ENCODE results near the gene ECM2.

ECM2 gene

DNA sequence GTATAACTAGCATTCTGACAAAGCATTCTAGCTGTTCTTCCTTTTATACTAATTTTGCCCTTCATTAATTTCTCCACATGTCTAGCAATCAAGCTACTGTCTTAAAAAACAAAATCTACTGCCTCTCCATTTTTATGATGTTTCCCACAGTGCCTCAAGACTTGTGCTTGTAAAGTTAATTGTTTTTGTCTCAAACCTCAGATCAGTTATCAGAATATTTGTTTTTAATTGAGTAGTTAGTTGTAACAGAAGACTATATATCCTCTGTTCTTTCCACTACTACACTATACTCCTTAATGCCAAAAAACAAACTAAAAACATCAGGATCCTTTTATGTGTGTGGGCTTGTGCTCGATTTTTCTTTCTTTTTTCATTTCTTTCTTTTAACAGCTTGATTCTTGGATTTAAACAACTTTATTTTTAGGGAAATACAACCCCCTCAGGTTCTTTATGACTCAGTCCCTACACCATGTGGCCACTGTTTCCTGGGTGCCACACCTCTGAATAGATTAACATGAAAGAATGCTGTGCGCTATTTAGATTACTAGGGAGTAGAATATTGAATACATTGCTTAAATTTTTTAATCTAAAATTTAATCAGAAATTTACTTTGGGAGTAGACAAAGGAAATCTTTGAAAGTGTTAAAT is 54.7 kb downstream of the ECM2 start:
- Histone ChIP-seq H3K9ac (ENCODE audit: low read length) (no peak overlapping the region), H3K27me3 (ENCODE audit: insufficient read depth, low read length) (no peaks in the 10 kb centered on the region), H3K4me2 (ENCODE audit: low read length) (no peak overlapping the region), H3K79me2 (ENCODE audit: insufficient read depth, low read length) (no peaks in the 10 kb centered on the region), H3K9me3 (ENCODE audit: low read length) (no peaks in the 10 kb centered on the region), H3K36me3 (ENCODE audit: insufficient read depth, low read length) (no peaks in the 10 kb centered on the region; the same call in 1 of the 2 replicates), H4K20me1 (ENCODE audit: insufficient read depth, low read length) (no peaks in the 10 kb centered on the region), H3K27ac (ENCODE audit: low read depth, low read length, poor library complexity, severe bottlenecking) (no peak overlapping the region), H3K9me2 (ENCODE audit: low read depth, low read length) (no peaks in the 10 kb centered on the region), H3K4me3 (ENCODE audit: low read depth, low read length, poor library complexity, severe bottlenecking) (no peak overlapping the region), H3K4me1 (ENCODE audit: insufficient read depth, low read length, severe bottlenecking) (no peaks in the 10 kb centered on the region), H3F3A (ENCODE audit: insufficient read depth, low read length) (no peaks in the 10 kb centered on the region), H2AFZ (ENCODE audit: low read length) (no peak overlapping the region)
- TF ChIP-seq EZH2 (IDR thresholded peaks at IDR 0.05; ENCODE audit: borderline replicate concordance, low read length), result no peak
- TF ChIP-seq, protein P1, sequence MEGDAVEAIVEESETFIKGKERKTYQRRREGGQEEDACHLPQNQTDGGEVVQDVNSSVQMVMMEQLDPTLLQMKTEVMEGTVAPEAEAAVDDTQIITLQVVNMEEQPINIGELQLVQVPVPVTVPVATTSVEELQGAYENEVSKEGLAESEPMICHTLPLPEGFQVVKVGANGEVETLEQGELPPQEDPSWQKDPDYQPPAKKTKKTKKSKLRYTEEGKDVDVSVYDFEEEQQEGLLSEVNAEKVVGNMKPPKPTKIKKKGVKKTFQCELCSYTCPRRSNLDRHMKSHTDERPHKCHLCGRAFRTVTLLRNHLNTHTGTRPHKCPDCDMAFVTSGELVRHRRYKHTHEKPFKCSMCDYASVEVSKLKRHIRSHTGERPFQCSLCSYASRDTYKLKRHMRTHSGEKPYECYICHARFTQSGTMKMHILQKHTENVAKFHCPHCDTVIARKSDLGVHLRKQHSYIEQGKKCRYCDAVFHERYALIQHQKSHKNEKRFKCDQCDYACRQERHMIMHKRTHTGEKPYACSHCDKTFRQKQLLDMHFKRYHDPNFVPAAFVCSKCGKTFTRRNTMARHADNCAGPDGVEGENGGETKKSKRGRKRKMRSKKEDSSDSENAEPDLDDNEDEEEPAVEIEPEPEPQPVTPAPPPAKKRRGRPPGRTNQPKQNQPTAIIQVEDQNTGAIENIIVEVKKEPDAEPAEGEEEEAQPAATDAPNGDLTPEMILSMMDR (IDR thresholded peaks at IDR 0.05; ENCODE audit: low read length), result no peak

DNA sequence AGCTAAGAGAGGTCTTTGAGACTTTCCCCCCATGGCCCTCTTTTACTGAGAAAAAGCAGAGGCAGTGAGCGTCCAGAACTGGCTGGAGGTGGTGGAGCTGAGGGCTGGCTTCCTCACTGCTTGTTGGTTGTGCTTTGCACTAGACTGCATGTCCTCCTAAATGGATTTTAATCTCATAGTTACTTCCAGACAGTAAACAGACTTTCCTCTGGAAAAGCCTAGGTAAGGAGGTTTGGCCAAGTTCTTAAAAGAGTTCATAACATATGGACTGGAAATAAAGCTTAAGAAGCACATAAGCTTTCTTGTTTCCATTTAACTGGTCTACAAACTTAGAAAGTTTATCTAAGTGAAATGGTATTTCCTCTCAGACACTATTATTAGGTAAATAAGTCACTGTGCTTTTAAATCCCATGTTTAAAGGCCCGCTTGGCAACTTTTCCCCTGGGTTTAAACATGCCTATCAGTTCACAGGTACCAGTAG is 55.5 kb downstream of the ECM2 start:
- H2AFZ ChIP-seq (ENCODE audit: low read length), result no peak overlapping the region

GRCh38 chr9:92479346-92479745 is 56.4 kb downstream of the ECM2 start:
- Histone ChIP-seq H3K27me3 (ENCODE audit: insufficient read depth, low read length) (no peaks in the 10 kb centered on the region), H3K4me2 (ENCODE audit: low read length) (no peak overlapping the region), H3K9me2 (ENCODE audit: low read depth, low read length) (no peaks in the 10 kb centered on the region), H3F3A (ENCODE audit: insufficient read depth, low read length) (no peaks in the 10 kb centered on the region), H2AFZ (ENCODE audit: low read length) (no peak overlapping the region), H3K36me3 (ENCODE audit: insufficient read depth, low read length) (no peaks in the 10 kb centered on the region), H3K79me2 (ENCODE audit: insufficient read depth, low read length) (no peaks in the 10 kb centered on the region), H3K4me1 (ENCODE audit: insufficient read depth, low read length, severe bottlenecking) (no peaks in the 10 kb centered on the region), H3K4me3 (ENCODE audit: low read depth, low read length, poor library complexity, severe bottlenecking) (no peak overlapping the region), H3K9me3 (ENCODE audit: low read length) (no peaks in the 10 kb centered on the region), H3K27ac (ENCODE audit: low read depth, low read length, poor library complexity, severe bottlenecking) (no peak overlapping the region), H4K20me1 (ENCODE audit: insufficient read depth, low read length) (no peaks in the 10 kb centered on the region), H3K9ac (ENCODE audit: low read length) (no peak overlapping the region)
- no peak for TF ChIP-seq EZH2 (IDR thresholded peaks at IDR 0.05; ENCODE audit: borderline replicate concordance, low read length)
- TF ChIP-seq, protein P1 (IDR thresholded peaks at IDR 0.05; ENCODE audit: low read length), result no peak

More for the DNA sequence above, 55.5 kb downstream of the ECM2 start:
- Histone ChIP-seq H3K9ac (ENCODE audit: low read length) (no peak overlapping the region), H3K27me3 (ENCODE audit: insufficient read depth, low read length) (no peaks in the 10 kb centered on the region), H3K79me2 (ENCODE audit: insufficient read depth, low read length) (no peaks in the 10 kb centered on the region), H3K27ac (ENCODE audit: low read depth, low read length, poor library complexity, severe bottlenecking) (no peak overlapping the region), H3K4me2 (ENCODE audit: low read length) (no peak overlapping the region), H3K9me2 (ENCODE audit: low read depth, low read length) (no peaks in the 10 kb centered on the region), H4K20me1 (ENCODE audit: insufficient read depth, low read length) (no peaks in the 10 kb centered on the region), H3K4me1 (ENCODE audit: insufficient read depth, low read length, severe bottlenecking) (no peaks in the 10 kb centered on the region), H3K4me3 (ENCODE audit: low read depth, low read length, poor library complexity, severe bottlenecking) (no peak overlapping the region), H3F3A (ENCODE audit: insufficient read depth, low read length) (no peaks in the 10 kb centered on the region), H3K9me3 (ENCODE audit: low read length) (no peaks in the 10 kb centered on the region), H3K36me3 (ENCODE audit: insufficient read depth, low read length) (no peaks in the 10 kb centered on the region; the same call in 1 of the 2 replicates)
- TF ChIP-seq EZH2 (IDR thresholded peaks at IDR 0.05; ENCODE audit: borderline replicate concordance, low read length), result no peak
- TF ChIP-seq, protein P1 (IDR thresholded peaks at IDR 0.05; ENCODE audit: low read length), result no peak
